GM19372 (cell line): Measurements from ENCODE around the gene TEAD1.
"Not testable (repeated sequence)": the region's sequence is repeated elsewhere in the genome, so short reads cannot be mapped to it uniquely, and the experiment has no call there.

ENCODE experiments used
- ATAC-seq: cut with Tn5 transposase; IDR thresholded peaks from one replicate; pipeline ENCODE4 v1.9.1; 2021; ENCODE audit warnings: mild to moderate bottlenecking, low read depth, moderate library complexity; ENCODE audit not compliant: unreplicated experiment

Gene TEAD1

GRCh38 chr11:12853652-12854296 is 179.6 kb downstream of the TEAD1 start:
- no peak for ATAC-seq

DNA sequence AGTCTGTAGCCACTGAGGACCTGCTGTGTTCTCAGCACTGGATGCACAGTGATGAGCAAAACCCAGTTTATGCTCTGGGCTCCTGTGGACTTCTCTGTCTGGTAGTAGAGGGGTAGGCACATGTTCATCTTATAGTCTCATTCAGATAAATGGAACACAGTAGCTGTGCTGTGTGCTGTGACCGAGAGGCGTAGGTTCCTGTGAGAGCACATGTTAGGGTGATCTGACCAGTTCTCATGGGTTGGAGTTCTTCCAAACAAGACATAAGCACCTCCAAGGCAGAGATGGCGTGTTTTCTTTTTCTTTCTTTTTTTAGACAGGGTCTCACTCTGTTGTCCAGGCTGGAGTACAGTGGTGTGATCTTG is 180.1 kb downstream of the TEAD1 start:
- no peak for ATAC-seq

DNA sequence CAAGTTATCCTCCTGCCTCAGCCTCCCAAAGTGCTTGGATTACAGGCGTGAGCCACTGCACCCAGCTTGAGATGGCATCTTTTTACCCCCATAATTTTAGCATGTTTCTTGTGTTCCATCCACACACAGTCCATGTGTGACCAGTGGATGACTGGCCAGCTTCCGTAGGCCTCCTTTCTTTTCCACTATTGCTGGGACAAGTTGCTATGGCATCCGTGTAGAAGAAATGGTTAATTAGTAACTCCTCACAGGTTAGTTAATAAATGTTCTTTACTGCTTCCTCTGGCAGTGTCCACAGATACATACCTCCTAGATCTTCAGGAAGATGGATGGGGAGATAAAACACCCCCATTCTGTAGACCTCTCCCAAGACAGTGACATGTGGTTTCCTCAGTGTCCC is 180.6 kb downstream of the TEAD1 start:
- ATAC-seq, result no peak

GRCh38 chr11:12856338-12856737 is 182.1 kb downstream of the TEAD1 start:
- ATAC-seq, result no peak

DNA sequence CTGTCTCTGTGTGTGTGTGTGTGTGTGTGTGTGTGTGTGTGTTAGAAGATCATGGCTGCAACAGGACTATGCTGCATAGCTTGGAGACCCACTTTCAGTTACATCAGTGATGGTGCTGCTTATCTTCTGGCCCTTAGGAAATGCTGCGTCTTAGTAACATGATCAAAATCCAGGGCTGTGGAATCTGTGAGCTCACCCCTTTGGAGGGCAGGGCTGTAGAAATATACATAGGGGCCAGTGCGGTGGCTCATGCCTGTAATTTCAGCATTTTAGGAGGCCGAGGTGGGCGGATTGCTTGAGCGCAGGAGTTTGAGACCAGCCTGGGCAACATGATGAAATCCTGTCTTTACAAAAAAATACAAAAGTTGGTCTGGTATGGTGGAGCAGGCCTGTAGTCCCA is 183.4 kb downstream of the TEAD1 start:
- ATAC-seq, result no peak

DNA sequence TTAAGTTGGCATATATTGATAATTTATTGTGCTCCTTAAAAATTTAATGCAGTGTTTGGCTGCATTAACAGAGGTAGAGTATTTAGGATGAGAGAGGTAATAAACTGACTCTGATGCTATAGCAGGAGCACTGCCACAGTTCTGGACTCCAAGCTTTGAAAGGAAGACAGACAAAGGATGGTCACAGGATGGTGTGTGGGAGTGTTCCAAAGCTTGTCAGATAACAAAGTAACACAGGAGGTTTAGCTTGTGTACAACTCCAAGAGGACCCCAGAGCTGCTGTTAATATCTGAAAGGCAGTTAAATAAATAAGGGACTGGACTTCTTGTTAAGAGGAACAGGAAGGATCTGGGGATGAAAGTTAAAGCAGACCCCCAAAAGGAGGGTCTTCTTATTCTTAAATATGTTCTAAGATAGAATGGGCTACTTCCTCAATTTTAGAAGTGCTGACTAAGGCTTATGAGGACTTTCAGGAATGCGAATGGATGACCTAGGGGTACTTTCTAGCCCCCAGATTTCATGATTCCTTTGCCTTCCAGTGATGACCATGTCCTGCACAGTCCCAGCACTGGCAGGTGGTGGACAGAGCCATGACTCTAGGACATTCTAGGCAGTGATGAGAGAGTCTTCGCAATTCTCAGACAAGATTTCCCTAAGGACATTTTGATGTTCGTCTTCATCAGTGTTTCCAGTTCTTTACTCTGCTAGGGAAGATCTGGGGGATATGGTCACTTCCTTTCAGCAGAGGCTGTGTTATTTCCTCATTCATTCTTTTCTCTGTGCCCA is 185.8 kb downstream of the TEAD1 start:
- ATAC-seq, result no peak

DNA sequence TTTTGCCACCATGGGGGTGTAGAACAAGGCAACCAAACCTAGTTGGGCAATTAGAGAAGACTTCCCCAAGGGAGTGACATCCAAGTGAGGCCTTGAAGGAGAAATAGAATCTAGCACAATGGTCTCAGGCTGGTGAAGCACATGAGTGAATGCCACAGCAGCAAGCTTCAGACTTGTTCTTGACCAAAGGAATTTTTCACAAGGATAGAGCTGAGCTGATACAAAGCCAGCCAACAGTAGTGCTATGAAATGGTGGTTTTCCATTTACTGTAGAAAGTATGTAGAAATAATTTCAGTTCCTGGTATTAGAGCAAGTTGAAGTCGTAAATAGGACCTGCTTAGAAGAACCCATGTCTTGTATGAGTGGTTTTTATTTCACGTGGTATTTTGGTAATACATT is 186.6 kb downstream of the TEAD1 start:
- no peak for ATAC-seq

DNA sequence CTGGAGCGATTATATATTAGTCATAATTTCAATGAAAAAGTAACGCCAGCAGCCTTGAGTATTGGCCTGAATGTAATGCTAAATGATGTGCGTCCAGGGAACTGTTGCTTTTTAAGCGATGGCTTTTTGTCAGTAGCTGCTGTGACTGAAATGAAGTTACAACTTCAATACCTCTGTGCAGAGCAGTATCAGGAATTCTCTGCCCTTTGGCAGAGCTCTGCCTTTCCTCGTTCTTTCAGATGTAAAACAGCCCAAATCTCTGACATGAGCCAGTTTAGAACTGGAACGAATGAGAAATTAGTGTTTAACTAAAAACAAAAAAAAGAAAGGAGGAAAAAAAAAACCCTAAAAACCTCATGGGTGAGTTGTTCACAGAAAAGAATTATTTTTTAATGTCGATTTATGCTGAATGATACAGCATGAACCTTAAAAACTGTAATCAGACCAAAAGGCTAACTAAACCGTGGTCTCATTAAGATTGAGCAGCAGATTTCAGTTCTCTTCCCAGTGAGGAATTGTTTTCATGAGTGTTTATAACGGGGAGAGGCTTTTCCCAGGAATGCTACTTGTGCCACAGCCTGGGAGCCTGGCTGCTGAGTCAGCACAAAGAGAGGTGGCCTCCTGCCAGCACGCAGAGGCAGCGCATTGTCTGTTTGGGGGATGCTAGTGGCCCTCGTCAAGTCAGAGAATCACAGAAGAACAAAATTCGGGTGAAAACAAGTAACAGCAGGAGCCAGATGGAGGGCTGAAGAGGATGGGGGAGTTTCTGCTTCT is 188.7 kb downstream of the TEAD1 start:
- ATAC-seq, result no peak

DNA sequence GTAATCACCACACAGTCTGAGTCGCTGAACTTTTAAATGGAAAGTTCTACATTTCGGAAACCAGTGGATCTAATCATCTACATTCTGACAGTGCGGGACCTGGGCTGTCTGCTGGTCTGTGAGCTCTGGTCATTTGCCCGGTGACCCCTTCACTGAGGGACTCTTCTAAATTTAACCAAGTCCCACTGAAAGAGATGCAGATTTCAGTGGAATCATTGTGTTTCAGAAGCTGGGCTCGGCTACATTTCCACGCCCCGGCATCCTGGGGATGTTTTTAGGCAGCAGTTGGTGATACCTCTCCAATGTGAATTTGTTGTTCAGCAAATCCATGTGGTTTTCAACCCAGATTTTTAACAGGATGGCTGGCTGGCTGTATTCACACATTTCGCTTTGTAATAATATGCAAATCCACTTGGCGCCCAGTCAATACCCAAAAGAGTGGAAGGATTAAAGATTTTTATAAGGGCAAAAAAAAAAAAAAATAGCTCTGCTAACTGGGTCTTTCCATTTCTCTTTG is 189.4 kb downstream of the TEAD1 start:
- ATAC-seq, result no peak

GRCh38 chr11:12864316-12865156 is 190.3 kb downstream of the TEAD1 start:
- no peak for ATAC-seq

DNA sequence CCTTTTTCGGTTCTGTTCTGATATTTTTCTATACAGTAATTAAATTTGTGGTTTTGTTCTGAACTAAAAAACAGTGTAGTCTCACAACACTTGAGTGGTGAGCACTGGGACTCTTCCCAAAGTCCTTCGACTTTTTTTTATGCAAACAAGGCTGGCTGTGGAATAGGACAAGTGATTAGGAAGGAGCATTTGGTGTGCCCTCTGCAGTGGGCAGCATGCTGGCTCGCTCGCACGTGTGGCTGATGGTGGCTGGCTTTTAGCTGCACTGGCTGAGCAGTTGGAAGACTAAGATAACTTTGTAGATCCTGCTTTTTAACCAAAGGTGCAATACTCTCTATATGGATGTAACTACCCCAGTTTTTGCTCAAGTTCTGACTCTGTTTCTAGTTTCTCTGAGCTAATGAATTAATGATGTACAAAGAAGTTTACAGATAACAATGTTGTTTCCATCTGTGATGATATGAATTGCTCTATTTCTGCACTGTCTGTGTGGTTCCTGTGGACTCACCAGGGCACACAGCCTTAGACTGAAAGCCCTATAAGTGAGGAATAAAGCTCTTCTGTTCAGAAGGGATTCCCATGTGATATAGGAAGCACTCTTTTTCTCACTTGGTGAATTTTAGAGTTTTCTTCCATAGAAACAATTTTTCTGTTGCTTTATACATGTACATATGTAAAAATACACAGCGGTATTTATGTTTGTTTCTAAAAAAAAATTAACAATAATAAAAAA is 191.8 kb downstream of the TEAD1 start:
- ATAC-seq, result no peak

- ATAC-seq, result no peak
These were observed 193.3 kb downstream of the TEAD1 start for GRCh38 chr11:12867531-12867930.

- no peak for ATAC-seq
These were observed 194.3 kb downstream of the TEAD1 start for GRCh38 chr11:12868315-12869073.

DNA sequence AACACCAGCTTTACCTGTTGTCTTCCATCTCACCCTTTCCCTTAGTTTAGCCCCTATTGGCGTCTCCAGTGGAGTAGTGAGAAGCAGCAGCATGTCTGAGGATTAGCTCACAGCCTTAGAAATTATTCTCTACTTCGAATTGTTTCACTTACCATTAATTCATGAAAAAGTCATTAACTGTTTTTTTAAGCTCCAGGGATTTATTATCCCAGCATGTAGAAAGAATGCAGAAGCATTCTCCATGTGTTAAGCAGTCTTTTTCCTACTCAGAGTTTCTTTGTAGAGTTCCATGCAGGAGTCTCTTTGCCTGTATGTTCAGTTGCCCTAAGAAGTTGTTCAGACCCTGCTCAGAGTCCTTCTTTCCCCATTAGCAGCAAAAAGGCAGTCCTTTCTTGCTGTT is 197.0 kb downstream of the TEAD1 start:
- no peak for ATAC-seq

DNA sequence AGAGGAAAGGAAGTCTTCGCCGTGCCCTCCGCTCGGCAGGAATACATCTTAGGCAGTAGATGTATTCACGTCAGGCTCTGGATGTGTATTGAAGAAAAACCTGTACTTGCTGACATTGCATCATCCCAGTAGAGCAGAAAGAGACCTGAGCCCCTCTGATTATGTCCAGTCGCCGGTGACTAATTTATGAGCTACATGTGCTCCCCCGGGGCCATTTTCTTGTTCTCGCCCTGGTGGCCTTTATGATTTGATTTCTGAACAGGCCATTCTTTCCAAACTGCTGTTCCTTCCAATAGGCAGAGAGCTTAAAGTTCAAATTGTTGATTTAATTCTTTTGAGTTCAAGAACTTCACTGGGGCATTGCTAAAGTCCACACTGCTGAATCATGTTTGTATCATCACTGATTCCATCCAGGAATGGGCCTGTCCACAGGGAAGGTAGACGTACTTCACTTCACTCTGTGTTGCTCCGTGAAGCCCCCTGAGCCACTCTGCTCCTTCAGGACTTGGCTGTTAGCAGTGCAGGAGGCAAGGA is 197.6 kb downstream of the TEAD1 start:
- ATAC-seq, result no peak

GRCh38 chr11:12876340-12876739 is 202.1 kb downstream of the TEAD1 start:
- ATAC-seq, result no peak

DNA sequence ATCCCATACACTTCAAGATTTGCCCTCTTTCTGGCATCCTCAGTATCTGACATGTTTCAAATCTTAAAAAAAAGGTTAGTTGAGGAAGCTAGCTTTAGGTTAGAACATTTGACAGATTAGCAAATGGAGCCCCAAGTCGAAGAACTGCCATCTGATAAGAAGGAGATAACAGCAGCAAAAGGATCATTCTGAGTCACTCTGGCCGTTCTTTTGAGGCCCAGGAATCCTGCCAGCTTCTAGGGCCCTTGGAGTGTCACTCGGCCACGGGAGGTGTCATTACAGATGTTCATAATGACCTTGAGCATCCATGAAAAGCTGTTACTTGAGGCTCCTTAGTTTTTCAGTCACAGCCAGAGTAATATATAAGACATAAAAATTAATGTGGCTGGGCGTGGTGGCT is 202.8 kb downstream of the TEAD1 start:
- no peak for ATAC-seq

DNA sequence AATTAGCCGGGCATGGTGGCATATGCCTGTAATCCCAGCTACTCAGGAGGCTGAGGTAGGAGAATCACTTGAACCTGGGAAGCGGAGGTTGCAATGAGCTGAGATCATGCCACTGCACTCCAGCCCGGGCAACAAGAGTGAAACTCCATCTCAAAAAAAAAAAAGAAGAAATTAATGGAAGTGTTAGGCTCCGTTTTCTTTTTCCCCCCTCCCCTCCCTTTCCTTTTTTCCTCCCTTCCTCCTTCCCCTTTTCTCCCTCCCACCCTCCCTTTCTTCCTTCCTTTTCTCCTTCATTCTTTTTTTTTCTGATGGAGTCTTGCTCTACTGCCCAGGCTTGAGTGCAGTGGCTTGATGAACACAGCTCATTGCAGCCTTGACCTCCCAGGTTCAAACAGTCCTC is 203.3 kb downstream of the TEAD1 start:
- not testable (repeated sequence) for ATAC-seq

GRCh38 chr11:12880327-12880726 is 206.1 kb downstream of the TEAD1 start:
- no peak for ATAC-seq
